Stimulated activated CD8-positive, alpha-beta memory T cell treated with anti-CD3 and anti-CD28 coated beads, Interleukin-2, amount 100 ng/mL, for 48 hours (primary cell): ENCODE measurements around the gene PRKAG2.
A peak's percentile ranks its signal among the peaks of the same experiment; 100 is the strongest.
"Not testable (repeated sequence)": the region's sequence is repeated elsewhere in the genome, so short reads cannot be mapped to it uniquely, and the experiment has no call there.

Experiments
- DNase-seq, 2 donors: peaks; one replicate each; pipeline ENCODE4 v3.0.0-alpha.2; 2020; ENCODE audit warnings: low read depth in 2 of 2

PRKAG2 gene

DNA sequence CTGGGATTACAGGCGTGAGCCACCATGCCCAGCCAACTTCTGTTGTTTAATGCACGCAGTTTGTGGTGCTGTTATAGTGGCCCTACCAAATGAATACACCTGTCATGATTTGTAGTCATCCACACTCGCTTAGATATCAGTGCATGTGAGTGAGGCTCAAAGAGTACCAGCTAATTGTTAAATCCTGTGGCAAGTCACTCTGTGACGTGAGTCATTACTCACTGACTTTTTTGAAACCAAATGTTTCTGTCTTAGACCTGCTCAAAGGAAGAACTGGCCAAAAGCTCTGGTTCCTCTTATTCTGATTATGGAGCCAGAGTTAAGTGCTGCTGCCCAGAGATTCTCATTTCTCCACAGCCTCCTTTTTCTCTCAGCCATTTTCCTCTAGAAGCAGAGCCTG, 109.4 kb downstream of the PRKAG2 start:
- no peak for DNase-seq

DNA sequence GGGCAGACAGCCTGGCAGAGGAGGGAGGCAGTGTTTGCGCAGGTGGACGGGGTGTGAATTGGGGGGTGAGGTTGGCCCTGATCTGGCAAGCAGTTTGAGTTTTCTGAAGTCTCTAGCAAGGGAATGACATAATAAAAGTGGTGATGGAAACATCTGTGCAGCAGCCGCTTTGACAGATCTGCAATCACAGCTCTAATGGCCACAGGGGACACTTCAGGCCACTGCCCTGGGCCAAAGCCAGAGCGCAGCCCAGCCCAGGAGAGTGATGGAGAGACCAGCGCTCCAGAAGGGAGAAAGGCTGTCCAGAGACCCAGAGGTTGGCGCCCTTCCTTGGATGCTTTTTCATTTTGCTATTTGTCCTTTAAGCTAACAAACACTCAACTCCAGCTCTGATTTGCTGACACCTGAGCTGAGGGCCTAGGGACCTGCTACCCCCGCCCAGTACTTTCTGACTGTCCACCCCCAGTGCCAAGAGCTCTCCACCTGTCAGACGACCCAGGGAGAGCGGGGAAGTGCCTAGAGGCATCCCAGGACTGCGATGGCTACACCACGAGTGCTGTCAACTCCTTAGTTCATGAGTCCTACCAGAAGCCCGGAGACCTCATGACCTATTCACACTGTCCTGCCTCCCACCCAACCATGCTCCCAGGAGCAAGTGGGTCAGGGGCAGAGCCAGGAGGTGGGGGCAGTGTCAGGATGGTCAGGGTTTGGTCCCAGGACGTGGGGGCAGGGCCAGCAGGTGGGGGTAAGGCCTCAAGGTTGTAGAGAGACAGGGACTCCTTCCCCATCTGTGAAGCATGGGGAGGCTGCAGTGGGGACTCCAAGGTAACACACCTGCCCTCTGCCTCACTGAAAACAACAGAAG, 112.6 kb downstream of the PRKAG2 start:
- no peak for DNase-seq

DNA sequence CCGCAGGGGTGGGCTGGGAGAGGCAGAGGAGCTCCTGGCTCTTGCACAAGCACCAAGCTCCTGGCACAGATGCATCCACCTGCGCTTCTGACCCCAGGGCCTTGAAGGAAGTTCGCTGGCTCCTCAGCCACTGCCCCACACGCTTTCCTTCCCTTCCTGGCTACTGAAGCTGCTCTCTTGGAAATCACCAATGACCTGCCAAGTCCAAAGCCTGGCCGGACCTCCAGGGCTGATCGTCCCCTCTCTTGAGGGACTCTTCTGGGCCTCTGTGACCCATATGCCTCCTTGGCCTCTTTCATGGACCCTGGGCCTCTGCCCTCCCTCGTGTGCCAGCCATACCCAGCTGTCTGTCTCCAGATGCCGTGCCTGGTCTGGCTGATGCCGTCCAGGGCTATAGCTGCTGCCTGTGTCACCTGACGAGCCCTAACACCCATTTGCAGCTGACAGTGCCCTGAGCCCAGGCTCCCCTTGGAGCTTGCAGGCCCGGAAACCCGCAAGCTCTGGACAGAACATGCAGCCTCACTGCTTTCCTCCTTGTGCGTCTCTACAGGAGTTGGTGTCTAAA, 113.4 kb downstream of the PRKAG2 start:
- DNase-seq = no peak

DNA sequence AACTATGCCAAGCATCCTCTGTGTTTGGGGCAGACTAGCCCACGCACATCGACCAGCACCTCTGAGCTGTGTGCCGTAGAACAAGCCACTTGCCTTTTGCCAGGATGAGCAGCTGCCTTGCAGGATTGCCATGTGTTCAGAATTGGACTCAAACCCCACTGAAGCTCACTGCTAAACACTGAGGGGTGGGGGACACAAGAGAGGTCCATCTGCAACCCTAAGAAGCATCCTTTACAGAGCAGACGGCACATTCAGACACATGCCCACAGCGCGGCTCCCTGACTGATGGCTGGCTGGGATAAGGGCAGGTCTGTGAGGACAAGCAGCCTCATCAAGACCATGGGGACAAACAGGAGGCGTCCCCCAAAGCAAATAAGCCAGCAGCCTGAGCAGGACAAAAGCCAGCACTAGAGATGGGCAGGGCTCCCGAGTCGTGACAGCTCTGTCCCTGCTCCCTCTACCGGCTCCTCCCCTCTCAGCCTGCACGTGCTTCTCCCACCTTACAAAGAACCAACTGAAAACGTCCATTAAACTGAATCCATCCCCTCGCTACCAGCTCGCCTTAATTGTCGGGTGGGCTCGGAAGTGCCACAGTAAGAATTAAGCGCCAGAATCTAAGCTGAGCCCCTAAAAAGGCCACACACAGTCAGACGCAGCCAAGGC, 114.2 kb downstream of the PRKAG2 start:
- no peak for DNase-seq

DNA sequence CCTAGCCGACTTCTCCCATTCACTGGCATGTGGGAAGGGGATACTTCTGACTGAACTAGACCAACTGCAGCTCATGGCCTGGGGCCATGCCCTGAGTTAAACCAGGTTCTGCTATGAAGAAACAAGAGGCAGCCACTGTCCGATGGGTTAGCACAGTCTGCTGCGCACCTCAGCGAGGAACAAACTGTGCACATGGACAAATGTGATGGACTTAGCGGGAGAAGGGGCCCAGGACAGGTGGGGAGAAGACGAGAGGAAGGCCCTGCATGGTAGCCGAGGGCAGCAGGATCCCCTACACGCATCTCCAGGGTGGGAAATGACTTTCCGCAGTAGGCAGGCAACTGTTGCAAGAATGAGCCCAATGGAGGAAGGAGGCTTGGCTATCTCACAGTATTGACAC, 115.0 kb downstream of the PRKAG2 start:
- no peak for DNase-seq

DNA sequence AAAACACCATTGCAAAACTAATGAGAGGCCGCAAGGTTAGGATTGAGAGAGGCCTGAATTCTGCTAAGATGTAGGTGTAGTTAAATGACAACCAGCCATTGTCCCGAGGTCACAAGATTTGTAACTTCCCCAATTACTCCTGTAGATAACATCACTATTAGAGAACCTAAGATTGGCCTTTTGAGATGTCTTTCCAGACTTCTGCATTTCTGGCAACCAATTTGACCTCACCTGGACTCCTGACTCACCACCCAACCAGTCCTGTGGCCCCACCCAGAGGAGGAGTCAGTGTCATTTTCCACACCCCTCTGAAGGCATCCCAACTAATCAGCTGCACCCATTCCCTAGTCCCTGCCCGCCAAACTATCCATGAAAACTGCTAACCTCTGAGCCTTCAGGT, 115.7 kb downstream of the PRKAG2 start:
- DNase-seq = no peak

DNA sequence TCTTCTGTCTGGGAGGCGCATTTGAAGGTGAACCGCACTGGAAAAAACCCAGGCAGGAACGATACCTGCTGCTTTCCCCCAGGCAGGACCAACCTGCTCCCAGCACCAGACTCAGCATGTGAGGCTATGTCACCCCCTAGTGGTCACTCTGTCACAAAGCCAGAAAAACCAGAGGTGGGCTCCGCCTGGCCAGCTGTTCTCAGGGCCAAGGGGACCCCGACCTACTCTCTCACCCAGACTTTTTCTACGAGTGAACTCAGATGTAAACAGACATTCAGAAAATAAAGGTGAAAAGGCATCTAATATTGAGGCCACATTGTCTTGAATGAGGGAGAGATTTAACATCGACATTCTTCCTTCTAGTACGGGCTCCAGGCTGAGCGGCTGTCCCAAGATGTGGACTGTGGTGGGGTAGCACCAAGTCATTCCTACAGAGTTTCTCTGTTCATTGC, 117.3 kb downstream of the PRKAG2 start:
- DNase-seq = peak in 1 of 2 donors; percentile 40

DNA sequence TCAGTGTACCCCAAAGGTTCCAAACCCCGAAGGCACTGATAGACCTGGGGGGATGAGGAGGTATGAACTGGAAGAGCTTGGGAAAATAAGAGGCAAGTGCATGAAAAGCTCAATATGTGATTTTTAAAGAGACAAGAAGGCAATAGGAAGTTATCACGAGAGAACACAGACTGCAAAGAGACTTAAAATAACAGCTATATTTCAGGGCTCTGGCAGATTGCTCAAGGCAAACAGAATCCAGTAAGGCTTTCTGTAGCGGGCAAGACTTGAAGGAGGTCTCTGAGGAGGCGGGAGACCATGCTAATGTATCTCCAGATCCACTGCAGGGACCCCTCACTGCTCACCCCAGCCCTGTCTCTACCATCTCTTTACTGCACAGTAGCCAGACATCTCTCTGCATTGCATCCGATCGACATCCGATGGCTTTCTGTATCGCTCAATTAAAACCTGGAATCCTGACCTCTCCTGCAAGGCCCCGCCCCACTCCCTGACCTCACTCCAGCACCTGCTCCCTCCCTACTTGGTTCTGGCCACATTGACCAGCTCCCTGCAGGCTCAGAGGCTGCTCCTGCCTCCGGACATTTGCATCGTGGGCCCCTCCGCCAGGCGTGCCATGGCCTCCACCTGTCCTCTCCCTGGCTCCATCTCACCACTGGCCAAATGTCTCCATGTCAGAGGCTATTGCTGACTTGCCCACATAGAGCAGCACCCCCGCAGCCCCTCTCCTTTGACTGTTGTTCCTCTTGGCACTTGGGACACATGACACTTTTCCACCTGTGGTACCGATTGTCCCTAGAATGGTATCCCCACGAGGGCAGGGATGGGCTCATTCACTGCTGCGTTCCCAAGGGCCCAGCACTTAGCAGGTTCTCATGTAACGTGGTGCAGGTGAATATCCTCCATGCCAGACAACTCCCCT, 118.0 kb downstream of the PRKAG2 start:
- DNase-seq = no peak

DNA sequence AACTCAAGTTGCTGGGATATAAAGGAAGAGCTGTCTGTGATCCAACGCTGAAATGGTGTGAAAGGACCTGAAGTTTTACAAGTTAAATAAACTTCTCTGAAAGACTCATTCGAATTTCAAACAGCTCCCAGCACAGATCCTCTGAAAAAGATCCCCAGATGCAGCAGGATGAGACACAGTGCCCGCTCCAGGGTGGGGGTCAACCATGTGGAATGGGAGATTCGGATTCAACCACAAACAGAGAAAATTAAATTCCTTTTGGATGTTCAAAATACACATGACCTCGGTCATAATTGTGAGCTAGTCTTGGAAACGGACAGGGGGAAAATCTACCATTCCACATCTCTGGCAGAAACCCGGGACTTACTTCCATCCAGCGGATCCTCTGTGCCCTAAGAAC, 119.6 kb downstream of the PRKAG2 start:
- DNase-seq = no peak

DNA sequence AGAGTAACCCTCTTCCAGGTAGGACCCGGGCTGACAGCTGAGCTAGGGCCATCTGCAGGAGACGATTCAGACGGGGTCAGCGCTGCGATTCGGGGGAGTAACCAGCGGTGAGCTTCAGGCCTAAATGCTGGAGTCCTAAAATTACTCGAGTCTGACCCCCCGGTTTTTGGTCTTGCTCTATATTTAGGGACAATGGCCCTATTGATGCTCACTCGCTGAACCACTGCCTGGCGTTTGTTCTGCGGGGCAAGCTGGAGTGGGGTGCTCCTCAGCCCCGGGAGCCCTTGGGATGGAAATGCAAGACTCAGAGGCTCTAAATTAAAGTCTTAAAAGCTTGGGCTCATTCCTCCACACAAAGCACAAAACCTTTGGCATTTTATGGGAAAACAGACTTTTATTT, 120.0 kb downstream of the PRKAG2 start:
- DNase-seq = no peak

DNA sequence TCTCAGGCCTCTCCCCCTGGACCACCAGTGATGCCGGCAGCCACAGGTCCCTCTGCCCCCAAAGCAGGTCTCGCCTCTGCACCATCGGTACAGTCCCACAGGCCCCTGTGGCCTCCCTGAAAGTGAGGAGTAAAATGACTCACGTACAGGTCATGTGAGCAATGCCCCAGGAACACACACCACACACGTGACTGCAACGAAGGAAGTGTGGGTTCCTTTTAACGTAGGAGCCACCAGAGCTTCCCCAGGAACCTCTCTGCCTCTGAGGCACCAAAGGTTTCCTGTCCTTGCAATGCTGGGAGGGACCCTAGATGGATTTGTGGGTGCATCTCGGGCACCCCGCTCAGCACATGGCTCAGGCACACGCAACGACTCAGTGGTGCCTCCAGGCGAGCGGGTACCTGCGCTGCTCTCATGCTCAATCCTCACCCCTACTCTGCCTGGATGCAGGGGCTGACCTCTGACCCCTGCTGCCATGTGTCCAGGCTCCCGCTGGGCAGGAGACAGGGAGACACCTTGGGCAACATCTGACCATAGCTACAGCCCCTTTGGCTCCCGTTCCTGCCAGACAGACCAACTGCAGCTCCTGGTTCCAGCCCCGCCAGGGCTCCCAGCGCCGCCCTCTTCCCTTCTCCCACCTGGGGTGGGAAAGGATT, 120.7 kb downstream of the PRKAG2 start:
- peak; percentile 40 to 50 for DNase-seq

DNA sequence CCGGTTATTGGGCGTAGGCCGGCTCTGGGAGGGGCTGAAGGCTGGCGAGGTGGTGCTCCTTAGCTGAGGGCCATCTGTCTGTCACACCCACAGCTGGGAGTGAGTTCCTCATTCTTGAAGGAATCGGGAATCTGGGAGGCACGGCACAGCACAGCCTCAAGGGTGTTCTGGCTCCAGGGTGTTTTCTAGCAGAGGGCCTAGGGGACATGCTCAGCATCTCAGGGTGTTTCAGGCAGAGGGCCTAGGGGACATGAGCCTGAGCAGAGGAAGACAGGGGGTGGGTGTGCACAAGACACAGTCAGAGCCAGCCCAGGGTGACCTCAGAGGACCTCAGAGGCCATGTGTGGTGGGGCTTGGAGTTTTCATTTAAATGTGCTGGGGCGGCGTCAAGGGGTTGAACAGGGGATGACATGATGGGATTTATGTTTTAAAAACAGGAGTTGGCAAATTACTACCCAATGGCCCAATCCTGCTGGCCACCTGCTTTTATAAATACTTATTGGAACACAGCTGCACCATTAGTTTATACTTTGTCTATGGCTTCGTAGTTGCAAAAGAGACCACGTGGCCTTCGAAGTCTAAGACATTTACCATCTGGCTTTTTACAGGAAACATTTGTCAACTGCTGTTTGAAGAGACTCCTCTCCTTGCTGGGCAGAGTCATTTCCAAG, 121.6 kb downstream of the PRKAG2 start:
- DNase-seq = no peak

DNA sequence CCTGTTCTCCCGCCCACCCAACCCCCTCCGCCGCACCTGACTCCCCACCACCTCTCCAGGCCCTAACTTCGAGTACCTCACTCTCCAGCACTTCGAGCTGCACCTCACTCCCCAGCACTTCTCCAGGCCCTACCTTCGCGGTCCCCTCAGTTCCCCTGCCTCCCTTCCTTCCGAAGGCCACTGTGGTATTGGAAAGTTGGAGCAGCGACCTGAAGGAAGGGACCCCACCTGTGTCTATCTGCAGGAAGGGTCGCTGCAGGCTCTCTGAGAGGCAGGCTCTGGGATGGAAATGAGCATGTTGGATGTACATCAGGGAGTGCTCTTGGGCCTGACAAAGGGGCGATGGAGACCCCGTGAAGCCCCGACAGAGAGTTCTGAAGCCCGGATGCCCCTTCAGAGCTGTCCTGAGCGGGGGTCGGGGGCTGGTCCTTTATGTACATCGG, 122.2 kb downstream of the PRKAG2 start:
- DNase-seq = no peak

DNA sequence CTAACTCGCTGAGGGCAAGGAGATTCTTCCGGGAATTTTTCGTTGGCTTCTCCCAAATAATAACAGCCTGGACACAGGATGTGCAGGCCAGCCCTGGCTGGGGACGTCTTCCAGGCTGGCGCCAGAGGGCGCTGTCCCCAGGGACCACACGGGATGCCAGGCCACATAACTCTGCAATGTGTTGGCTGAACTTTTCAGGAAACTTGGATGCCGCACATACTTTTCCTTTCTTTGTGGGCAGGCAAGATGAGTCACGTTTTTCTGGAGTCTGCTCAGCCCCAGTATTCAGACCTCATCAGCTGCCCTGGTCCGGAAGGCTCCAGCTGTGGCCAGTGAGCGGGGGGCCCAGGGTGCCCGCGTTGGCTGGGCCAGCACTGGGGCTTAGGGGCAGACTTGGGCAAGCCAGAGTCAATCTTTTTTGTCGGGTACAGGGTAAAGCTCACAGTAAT, 122.7 kb downstream of the PRKAG2 start:
- no peak for DNase-seq

DNA sequence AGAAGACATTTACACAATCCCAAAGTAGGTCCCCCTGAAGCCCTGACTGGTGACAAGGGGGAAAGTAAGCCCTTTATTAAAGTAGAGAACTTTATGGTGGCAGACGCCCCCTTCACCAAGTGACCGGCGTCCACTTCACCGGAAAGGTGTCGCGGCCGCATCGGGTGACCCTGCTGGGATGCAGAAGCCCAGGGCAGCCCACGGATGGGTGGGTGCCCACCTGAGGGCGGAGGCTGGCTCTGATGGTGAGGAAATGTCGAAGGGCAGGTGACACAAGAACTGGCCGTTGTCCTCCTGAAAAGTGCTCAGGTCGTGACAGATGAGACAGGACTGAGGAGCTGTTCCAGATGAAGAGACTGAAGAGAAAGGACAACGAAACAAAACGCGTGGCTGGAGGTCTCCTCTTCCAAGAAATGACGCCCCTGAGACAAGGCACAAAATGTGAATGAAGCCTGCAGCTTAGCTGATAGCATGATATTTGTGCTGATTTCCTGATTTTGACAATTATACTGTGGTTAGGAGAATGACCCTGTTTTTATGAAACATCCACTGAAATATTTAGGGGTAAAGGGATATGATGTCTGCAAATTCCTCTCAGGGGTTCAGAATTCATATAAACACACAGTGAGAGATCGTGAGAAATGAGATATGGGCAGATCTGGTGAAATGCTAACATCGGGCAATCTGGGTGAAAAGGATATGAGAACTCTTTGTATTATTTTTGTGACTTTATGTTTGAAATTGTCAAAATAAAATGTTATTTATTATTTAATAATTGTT, 123.9 kb downstream of the PRKAG2 start:
- no peak for DNase-seq

DNA sequence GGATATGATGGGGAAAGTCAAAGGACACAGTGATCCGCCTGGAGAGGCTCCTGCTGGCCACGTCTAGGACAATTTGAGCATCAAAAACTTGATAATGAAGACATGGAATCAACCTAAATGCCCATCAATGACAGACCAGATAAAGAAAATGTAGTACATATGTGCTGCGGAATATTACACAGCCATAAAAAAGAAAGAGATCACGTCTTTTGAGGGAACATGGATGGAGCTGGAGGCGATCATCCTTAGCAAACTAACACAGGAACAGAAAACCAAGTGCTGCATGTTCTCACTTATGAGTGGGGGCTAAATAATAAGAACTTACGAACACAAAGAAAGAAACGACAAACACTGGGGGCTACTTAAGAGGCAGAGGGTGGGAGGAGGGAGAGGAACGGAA, 124.9 kb downstream of the PRKAG2 start:
- DNase-seq = no peak

DNA sequence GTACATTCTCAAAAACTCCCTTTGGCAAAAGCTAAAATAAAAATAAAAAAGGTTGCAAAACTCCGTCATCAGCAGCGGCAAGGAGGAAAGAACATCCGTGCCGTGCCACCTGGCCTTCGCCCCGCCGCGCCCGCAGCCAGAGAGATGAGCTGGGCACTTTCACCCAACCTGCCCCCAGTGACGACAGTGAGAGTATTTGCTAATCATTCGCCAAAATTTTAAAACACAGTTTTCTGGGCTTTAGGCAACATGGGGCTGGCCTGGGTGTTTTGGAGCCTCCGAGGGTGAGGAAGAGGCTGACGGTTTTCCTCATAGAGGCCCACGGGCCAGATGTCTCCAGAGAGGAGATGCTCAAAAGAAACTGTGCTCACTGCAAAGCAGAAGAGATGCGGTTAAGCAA, 128.2 kb downstream of the PRKAG2 start:
- no peak for DNase-seq

DNA sequence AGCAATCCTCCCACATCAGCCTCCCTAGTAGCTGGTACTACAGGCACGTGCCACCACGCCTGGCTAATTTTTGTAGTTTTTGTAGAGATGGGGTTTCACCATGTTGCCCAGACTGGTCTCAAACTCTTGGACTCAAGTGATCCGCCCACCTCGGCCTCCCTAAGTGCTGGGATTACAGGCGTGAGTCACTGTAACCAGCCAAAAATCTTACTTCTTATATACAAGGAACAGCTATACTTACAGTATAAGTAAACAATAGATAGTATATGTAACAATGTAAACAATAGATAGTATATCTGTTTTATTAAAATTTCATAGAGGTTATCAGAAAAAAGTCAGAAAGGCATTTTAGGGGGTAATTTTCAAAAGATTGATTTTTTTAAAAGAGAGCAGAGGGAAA, 128.9 kb downstream of the PRKAG2 start:
- DNase-seq = not testable (repeated sequence)

DNA sequence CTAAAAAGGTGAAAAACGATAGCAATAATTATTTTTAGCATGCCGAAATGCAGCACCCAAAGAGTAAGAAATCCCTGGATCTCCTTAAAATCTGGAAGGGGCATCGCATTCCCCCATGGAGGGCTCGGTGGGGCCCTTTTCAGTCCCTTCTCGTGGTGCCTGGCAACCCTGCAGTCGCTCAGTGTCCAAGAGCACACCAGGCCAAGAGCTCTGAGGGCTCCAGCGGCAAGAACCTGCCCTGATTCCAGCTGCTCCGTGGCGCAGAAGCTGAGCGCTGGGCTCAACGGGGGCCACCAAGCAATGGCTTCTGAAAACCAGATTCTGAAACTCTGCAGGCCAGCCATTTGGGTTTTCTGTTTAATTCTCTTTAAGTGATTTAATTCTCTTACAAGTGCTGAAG, 131.2 kb downstream of the PRKAG2 start:
- no peak for DNase-seq
